ENCODE measurements around the gene SMPD3.

- TF ChIP-seq BHLHE40 (IDR thresholded peaks at IDR 0.05; ENCODE audit: low read length) (no peak), KDM5B (IDR thresholded peaks at IDR 0.05; ENCODE audit: insufficient replicate concordance, low read depth, low read length) (no peak), POLR2AphosphoS5 (IDR thresholded peaks at IDR 0.05; ENCODE audit: control insufficient read depth, insufficient read depth, low read depth, low read length) (no peak), TBP (optimal IDR thresholded peaks at IDR 0.05; ENCODE audit: low read depth, low read length) (no peak), CTCF (IDR thresholded peaks at IDR 0.05 in 2 of 3, conservative IDR thresholded peaks at IDR 0.05 in 1 of 3; ENCODE audit: insufficient read depth in 2 of 3, low read depth in 1 of 3, low read length in 3 of 3) (no peak), HCFC1 (IDR thresholded peaks at IDR 0.05; ENCODE audit: low read depth, low read length) (no peak), TAF9B (IDR thresholded peaks at IDR 0.05; ENCODE audit: partially characterized antibody) (no peak), ZKSCAN8 (CRISPR knock-in tag; IDR thresholded peaks at IDR 0.05) (no peak), YY1 (IDR thresholded peaks at IDR 0.05; ENCODE audit: borderline replicate concordance in 1 of 3, control insufficient read depth in 1 of 3, extremely low read depth in 1 of 3, insufficient read depth in 3 of 3, insufficient read length in 1 of 3, insufficient replicate concordance in 2 of 3, low read depth in 1 of 3, low read length in 2 of 3) (no peak), USF2 (CRISPR knock-in tag; IDR thresholded peaks at IDR 0.05) (no peak), DDX20 (tag; IDR thresholded peaks at IDR 0.05; ENCODE audit: low read depth) (no peak), CHCHD3 (CRISPR knock-in tag; IDR thresholded peaks at IDR 0.05) (no peak)
Measured at GRCh38 chr16:68492151-68492542, 43.8 kb upstream of the SMPD3 start.
